ENCODE results near the gene RGL3. TPM values are rescaled to one million over a fixed set of nuclear protein-coding genes. Genes with fewer than 3 reads are reported as not detected.
"Not testable (repeated sequence)": the region's sequence is repeated elsewhere in the genome, so short reads cannot be mapped to it uniquely, and the experiment has no call there.

The RGL3 gene
- total RNA-seq (10 to 100 TPM in 1 of 4 donors, 1 to 10 TPM in 3; 1.1 to 15.5 (median 1.9) TPM), polyA plus RNA-seq (1 to 10 TPM; 1.8 to 8.5 (median 4.2) TPM)

GRCh38 chr19:11418549-11419506 lies at the start of gene RGL3:
Gene RGL3 (minus strand): TSS chr19:11419314. CDS start chr19:11419278, 36 bp downstream.
- WGBS, 2 donors = 2 to 4% methylated on average over 72 of the region's 72 CpGs
- no peak for TF ChIP-seq POLR2A (IDR thresholded peaks at IDR 0.05)
- TF ChIP-seq EP300 (IDR thresholded peaks at IDR 0.05) = no peak
- no peak for TF ChIP-seq CTCF (IDR thresholded peaks at IDR 0.05)
- TF ChIP-seq POLR2AphosphoS5 (IDR thresholded peaks at IDR 0.05) = no peak
- Histone ChIP-seq H3K27ac (peak within 1 kb of the TSS in 1 of 4 donors; percentile 31), H3K4me3 (peak within 1 kb of the TSS in 3 of 4 donors; percentile 28 to 38 (median 36)), H3K36me3 (no peaks in the 10 kb centered on the region), H3K27me3 (peaks cover 43 to 77% (median 58%) of the 10 kb centered on the region in 3 donors), H3K9me3 (no peaks in the 10 kb centered on the region), H3K4me1 (peaks cover 0 to 41% (median 33%) of the 10 kb centered on the region in 4 donors)
- no peak for DNase-seq
- intact Hi-C loops (cut with DNase I) = no loop called here

- 21 to 69% methylated on average over 8 of the region's 8 CpGs for WGBS, 2 donors
- H3K4me3 ChIP-seq; intact Hi-C loops (cut with DNase I); H3K27ac ChIP-seq; H3K4me1 ChIP-seq; H3K36me3 ChIP-seq; H3K9me3 ChIP-seq; DNase-seq: not testable (repeated sequence)
- peaks cover 0 to 13% (median 11%) of the 10 kb centered on the region in 3 donors for H3K27me3 ChIP-seq
These were observed 49.2 kb upstream of the RGL3 start for GRCh38 chr19:11468266-11468845.

- WGBS, 2 donors = 44 to 53% methylated on average over 8 of the region's 8 CpGs
- Histone ChIP-seq H3K9me3 (no peaks in the 10 kb centered on the region), H3K36me3 (no peaks in the 10 kb centered on the region), H3K4me1 (no peaks in the 10 kb centered on the region), H3K4me3 (no peak overlapping the region), H3K27ac (no peak overlapping the region), H3K27me3 (peaks cover 0 to 13% (median 11%) of the 10 kb centered on the region in 3 donors)
- no peak for DNase-seq
- no peak for TF ChIP-seq POLR2AphosphoS5 (IDR thresholded peaks at IDR 0.05)
- no peak for TF ChIP-seq POLR2A (IDR thresholded peaks at IDR 0.05)
- TF ChIP-seq EP300 (IDR thresholded peaks at IDR 0.05) = no peak
- TF ChIP-seq CTCF (IDR thresholded peaks at IDR 0.05) = no peak
- intact Hi-C loops (cut with DNase I) = no loop called here
These were observed 46.5 kb upstream of the RGL3 start for GRCh38 chr19:11465600-11465999.

GRCh38 chr19:11464333-11465265 lies 45.5 kb upstream of the RGL3 start:
- no peak for DNase-seq
- H3K36me3 ChIP-seq = no peaks in the 10 kb centered on the region
- H3K27me3 ChIP-seq = peaks cover 0 to 15% (median 13%) of the 10 kb centered on the region in 3 donors
- intact Hi-C loops (cut with DNase I) = no loop called here
- no peak overlapping the region for H3K27ac ChIP-seq
- WGBS, 2 donors = 66 to 84% methylated on average over 11 of the region's 11 CpGs
- TF ChIP-seq POLR2AphosphoS5 (IDR thresholded peaks at IDR 0.05) = no peak
- no peak for TF ChIP-seq POLR2A (IDR thresholded peaks at IDR 0.05)
- TF ChIP-seq EP300 (IDR thresholded peaks at IDR 0.05) = no peak
- TF ChIP-seq CTCF (IDR thresholded peaks at IDR 0.05) = no peak
- H3K9me3 ChIP-seq = no peaks in the 10 kb centered on the region
- no peaks in the 10 kb centered on the region for H3K4me1 ChIP-seq
- H3K4me3 ChIP-seq = no peak overlapping the region
